ENCODE measurements around the gene LMBRD1. TPM values are rescaled to one million over a fixed set of nuclear protein-coding genes. Genes with fewer than 3 reads are reported as not detected.

Gene LMBRD1
- total and polyA plus RNA-seq, 2 of the 8 experiments (the other 6 are each of a cell fraction or from before 2014, with no cell fraction given) = 9.1 to 16.8 TPM

DNA sequence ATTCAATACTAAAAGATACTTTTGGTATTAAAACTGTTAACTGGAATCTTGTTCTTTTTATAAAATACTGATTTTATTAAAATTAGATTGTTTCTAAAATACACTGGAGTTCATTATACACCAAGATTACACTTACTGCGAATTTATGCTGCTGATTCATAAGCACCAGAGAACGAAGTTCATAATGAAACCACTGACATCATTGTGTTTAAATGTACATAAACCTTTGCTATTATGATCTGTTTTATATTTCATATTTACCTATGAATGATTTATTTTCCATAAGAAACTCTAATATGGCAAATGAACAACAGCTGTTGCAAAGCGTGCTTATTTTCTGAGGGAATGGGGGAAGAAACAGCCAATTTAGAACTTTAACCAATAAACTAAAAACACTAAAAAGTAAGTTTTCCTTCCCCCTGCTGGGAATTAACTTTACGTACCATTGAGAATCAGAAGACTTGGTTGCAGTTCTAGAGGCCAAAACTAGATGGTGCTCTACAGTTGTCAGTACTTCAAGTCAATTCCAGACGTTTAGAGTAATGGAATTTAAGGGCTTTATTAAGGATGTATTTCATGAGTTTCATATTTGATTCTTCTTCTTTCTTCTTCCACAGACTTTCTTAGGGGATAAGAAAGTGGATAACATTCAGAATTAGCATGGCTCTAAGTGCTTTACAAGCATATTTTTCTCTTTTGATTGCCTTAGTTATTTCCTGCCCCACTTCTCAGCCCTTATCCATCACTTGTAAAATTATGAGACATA, 38.8 kb upstream of the LMBRD1 start (continued):
- TF ChIP-seq, protein P1, sequence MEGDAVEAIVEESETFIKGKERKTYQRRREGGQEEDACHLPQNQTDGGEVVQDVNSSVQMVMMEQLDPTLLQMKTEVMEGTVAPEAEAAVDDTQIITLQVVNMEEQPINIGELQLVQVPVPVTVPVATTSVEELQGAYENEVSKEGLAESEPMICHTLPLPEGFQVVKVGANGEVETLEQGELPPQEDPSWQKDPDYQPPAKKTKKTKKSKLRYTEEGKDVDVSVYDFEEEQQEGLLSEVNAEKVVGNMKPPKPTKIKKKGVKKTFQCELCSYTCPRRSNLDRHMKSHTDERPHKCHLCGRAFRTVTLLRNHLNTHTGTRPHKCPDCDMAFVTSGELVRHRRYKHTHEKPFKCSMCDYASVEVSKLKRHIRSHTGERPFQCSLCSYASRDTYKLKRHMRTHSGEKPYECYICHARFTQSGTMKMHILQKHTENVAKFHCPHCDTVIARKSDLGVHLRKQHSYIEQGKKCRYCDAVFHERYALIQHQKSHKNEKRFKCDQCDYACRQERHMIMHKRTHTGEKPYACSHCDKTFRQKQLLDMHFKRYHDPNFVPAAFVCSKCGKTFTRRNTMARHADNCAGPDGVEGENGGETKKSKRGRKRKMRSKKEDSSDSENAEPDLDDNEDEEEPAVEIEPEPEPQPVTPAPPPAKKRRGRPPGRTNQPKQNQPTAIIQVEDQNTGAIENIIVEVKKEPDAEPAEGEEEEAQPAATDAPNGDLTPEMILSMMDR (IDR thresholded peaks at IDR 0.05; ENCODE audit: control extremely low read depth in 1 of 3, insufficient read depth in 1 of 3, low read depth in 1 of 3, low read length in 3 of 3) = peak in 2 of 3 experiments; percentile 53 to 76; a peak in 2 of 4 replicates
- TF ChIP-seq, protein P2, sequence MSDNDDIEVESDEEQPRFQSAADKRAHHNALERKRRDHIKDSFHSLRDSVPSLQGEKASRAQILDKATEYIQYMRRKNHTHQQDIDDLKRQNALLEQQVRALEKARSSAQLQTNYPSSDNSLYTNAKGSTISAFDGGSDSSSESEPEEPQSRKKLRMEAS (IDR thresholded peaks at IDR 0.05) = no peak
- no peak for TF ChIP-seq BRCA1 (IDR thresholded peaks at IDR 0.05; ENCODE audit: low read depth, low read length)
- no peak for TF ChIP-seq SIRT6 (IDR thresholded peaks at IDR 0.05; ENCODE audit: low read length)
- TF ChIP-seq SP1 (IDR thresholded peaks at IDR 0.05; ENCODE audit: low read depth, low read length) = no peak
- TF ChIP-seq BCL11A (IDR thresholded peaks at IDR 0.05; ENCODE audit: low read depth in 2 of 2, low read length in 2 of 2) = no peak
- no peak for TF ChIP-seq RNF2 (IDR thresholded peaks at IDR 0.05; ENCODE audit: borderline replicate concordance, low read depth, low read length, missing control alignments, poor library complexity, severe bottlenecking)
